GM10847 (cell line): ENCODE results near the gene FOXB1.

Source experiments
- POLR2A ChIP-seq: IDR thresholded peaks from 2 replicates; pipeline ENCODE4 v1.6.1; 2011; ENCODE audit not compliant: insufficient read length; ENCODE audit errors: extremely low read depth

Gene FOXB1

GRCh38 chr15:60004846-60005351 lies 788 bp downstream of the FOXB1 start:
- no peak for TF ChIP-seq POLR2A

GRCh38 chr15:60005352-60006202 lies 1.5 kb downstream of the FOXB1 start:
- no peak for TF ChIP-seq POLR2A

- TF ChIP-seq POLR2A: no peak
Measured at GRCh38 chr15:60006203-60006862, 2.2 kb downstream of the FOXB1 start.

- TF ChIP-seq POLR2A: no peak
Measured at GRCh38 chr15:60006873-60007272, 2.8 kb downstream of the FOXB1 start.

- TF ChIP-seq POLR2A: no peak
Measured at GRCh38 chr15:60009124-60009960, 5.2 kb downstream of the FOXB1 start.

- TF ChIP-seq POLR2A: no peak
Measured at GRCh38 chr15:60009980-60010732, 6.0 kb downstream of the FOXB1 start.

GRCh38 chr15:60010858-60011257 lies 6.7 kb downstream of the FOXB1 start:
- TF ChIP-seq POLR2A: no peak

- TF ChIP-seq POLR2A: no peak
Measured at GRCh38 chr15:60012695-60013094, 8.6 kb downstream of the FOXB1 start.

GRCh38 chr15:60017538-60018520 lies 13.7 kb downstream of the FOXB1 start:
- no peak for TF ChIP-seq POLR2A

- no peak for TF ChIP-seq POLR2A
Measured at GRCh38 chr15:60020736-60021135, 16.6 kb downstream of the FOXB1 start.

GRCh38 chr15:60021589-60022378 lies 17.7 kb downstream of the FOXB1 start:
- TF ChIP-seq POLR2A: no peak

- no peak for TF ChIP-seq POLR2A
Measured at GRCh38 chr15:60022379-60022741, 18.2 kb downstream of the FOXB1 start.

- no peak for TF ChIP-seq POLR2A
Measured at GRCh38 chr15:60026555-60026954, 22.4 kb downstream of the FOXB1 start.
